ENCODE measurements around the gene NRF1.

NRF1 gene

GRCh38 chr7:129771201-129771927, 159.8 kb downstream of the NRF1 start:
- no peak for DNase-seq (ENCODE audit: insufficient read length, low spot score)
- no peak for FAIRE-seq
- TF ChIP-seq POLR2AphosphoS5 (IDR thresholded peaks at IDR 0.05; ENCODE audit: low read depth, low read length) (no peak), SPI1 (IDR thresholded peaks at IDR 0.05; ENCODE audit: low read depth, low read length) (no peak), POLR2A (IDR thresholded peaks at IDR 0.05; ENCODE audit: low read depth, low read length) (no peak), PAX5 (IDR thresholded peaks at IDR 0.05; ENCODE audit: insufficient read depth, low read length, severe bottlenecking) (no peak), POU2F2 (IDR thresholded peaks at IDR 0.05; ENCODE audit: low read depth, low read length) (no peak), TAF1 (IDR thresholded peaks at IDR 0.05; ENCODE audit: low read depth, low read length) (no peak)

- FAIRE-seq (no peak), DNase-seq (ENCODE audit: insufficient read length, low spot score) (no peak)
- TF ChIP-seq POLR2AphosphoS5 (IDR thresholded peaks at IDR 0.05; ENCODE audit: low read depth, low read length) (no peak), POU2F2 (IDR thresholded peaks at IDR 0.05; ENCODE audit: low read depth, low read length) (no peak), POLR2A (IDR thresholded peaks at IDR 0.05; ENCODE audit: low read depth, low read length) (no peak), TAF1 (IDR thresholded peaks at IDR 0.05; ENCODE audit: low read depth, low read length) (no peak), PAX5 (IDR thresholded peaks at IDR 0.05; ENCODE audit: insufficient read depth, low read length, severe bottlenecking) (no peak), SPI1 (IDR thresholded peaks at IDR 0.05; ENCODE audit: low read depth, low read length) (no peak)
These were observed 160.5 kb downstream of the NRF1 start for GRCh38 chr7:129771928-129772479.

- FAIRE-seq (no peak), DNase-seq (ENCODE audit: insufficient read length, low spot score) (no peak)
- TF ChIP-seq POLR2A (IDR thresholded peaks at IDR 0.05; ENCODE audit: low read depth, low read length) (no peak), SPI1 (IDR thresholded peaks at IDR 0.05; ENCODE audit: low read depth, low read length) (no peak), TAF1 (IDR thresholded peaks at IDR 0.05; ENCODE audit: low read depth, low read length) (no peak), POLR2AphosphoS5 (IDR thresholded peaks at IDR 0.05; ENCODE audit: low read depth, low read length) (no peak), POU2F2 (IDR thresholded peaks at IDR 0.05; ENCODE audit: low read depth, low read length) (no peak), PAX5 (IDR thresholded peaks at IDR 0.05; ENCODE audit: insufficient read depth, low read length, severe bottlenecking) (no peak)
These were observed 161.2 kb downstream of the NRF1 start for GRCh38 chr7:129772646-129773280.

GRCh38 chr7:129773328-129773731, 161.8 kb downstream of the NRF1 start:
- no peak for TF ChIP-seq SPI1 (IDR thresholded peaks at IDR 0.05; ENCODE audit: low read depth, low read length)
- DNase-seq (ENCODE audit: insufficient read length, low spot score) (no peak), FAIRE-seq (no peak)

- FAIRE-seq (no peak), DNase-seq (ENCODE audit: insufficient read length, low spot score) (no peak)
These were observed 162.4 kb downstream of the NRF1 start for GRCh38 chr7:129773871-129774270.

GRCh38 chr7:129774359-129774758, 162.8 kb downstream of the NRF1 start:
- FAIRE-seq (no peak), DNase-seq (ENCODE audit: insufficient read length, low spot score) (no peak)
- TF ChIP-seq SPI1 (IDR thresholded peaks at IDR 0.05; ENCODE audit: low read depth, low read length), result no peak
- TF ChIP-seq POLR2AphosphoS5 (IDR thresholded peaks at IDR 0.05; ENCODE audit: low read depth, low read length), result no peak
- no peak for TF ChIP-seq PAX5 (IDR thresholded peaks at IDR 0.05; ENCODE audit: insufficient read depth, low read length, severe bottlenecking)
- TF ChIP-seq POLR2A (IDR thresholded peaks at IDR 0.05; ENCODE audit: low read depth, low read length), result no peak
- TF ChIP-seq POU2F2 (IDR thresholded peaks at IDR 0.05; ENCODE audit: low read depth, low read length), result no peak
- no peak for TF ChIP-seq TAF1 (IDR thresholded peaks at IDR 0.05; ENCODE audit: low read depth, low read length)

More at GRCh38 chr7:129773871-129774270, 162.4 kb downstream of the NRF1 start:
- TF ChIP-seq POLR2AphosphoS5 (IDR thresholded peaks at IDR 0.05; ENCODE audit: low read depth, low read length), result no peak
- no peak for TF ChIP-seq POLR2A (IDR thresholded peaks at IDR 0.05; ENCODE audit: low read depth, low read length)
- no peak for TF ChIP-seq SPI1 (IDR thresholded peaks at IDR 0.05; ENCODE audit: low read depth, low read length)
- TF ChIP-seq PAX5 (IDR thresholded peaks at IDR 0.05; ENCODE audit: insufficient read depth, low read length, severe bottlenecking), result no peak
- TF ChIP-seq POU2F2 (IDR thresholded peaks at IDR 0.05; ENCODE audit: low read depth, low read length), result no peak
- no peak for TF ChIP-seq TAF1 (IDR thresholded peaks at IDR 0.05; ENCODE audit: low read depth, low read length)

GRCh38 chr7:129774871-129775694, 163.6 kb downstream of the NRF1 start:
- DNase-seq (ENCODE audit: insufficient read length, low spot score), result no peak
- TF ChIP-seq POLR2A (IDR thresholded peaks at IDR 0.05; ENCODE audit: low read depth, low read length), result no peak
- no peak for TF ChIP-seq POLR2AphosphoS5 (IDR thresholded peaks at IDR 0.05; ENCODE audit: low read depth, low read length)
- TF ChIP-seq SPI1 (IDR thresholded peaks at IDR 0.05; ENCODE audit: low read depth, low read length), result no peak
- no peak for TF ChIP-seq PAX5 (IDR thresholded peaks at IDR 0.05; ENCODE audit: insufficient read depth, low read length, severe bottlenecking)
- no peak for TF ChIP-seq POU2F2 (IDR thresholded peaks at IDR 0.05; ENCODE audit: low read depth, low read length)
- TF ChIP-seq TAF1 (IDR thresholded peaks at IDR 0.05; ENCODE audit: low read depth, low read length), result no peak
- FAIRE-seq, result no peak

GRCh38 chr7:129775695-129776361, 164.3 kb downstream of the NRF1 start:
- DNase-seq (ENCODE audit: insufficient read length, low spot score) (no peak), FAIRE-seq (no peak)
- TF ChIP-seq SPI1 (IDR thresholded peaks at IDR 0.05; ENCODE audit: low read depth, low read length) (no peak), TAF1 (IDR thresholded peaks at IDR 0.05; ENCODE audit: low read depth, low read length) (no peak), PAX5 (IDR thresholded peaks at IDR 0.05; ENCODE audit: insufficient read depth, low read length, severe bottlenecking) (no peak), POLR2A (IDR thresholded peaks at IDR 0.05; ENCODE audit: low read depth, low read length) (no peak), POLR2AphosphoS5 (IDR thresholded peaks at IDR 0.05; ENCODE audit: low read depth, low read length) (no peak), POU2F2 (IDR thresholded peaks at IDR 0.05; ENCODE audit: low read depth, low read length) (no peak)
